HL-60 (cell line): Measurements from ENCODE around the gene ABCE1.

Experiments
- GABPA ChIP-seq: IDR thresholded peaks from 2 replicates; pipeline ENCODE4 v1.6.1; 2012; ENCODE audit warnings: low read depth
- POLR2AphosphoS5 ChIP-seq: IDR thresholded peaks from 2 replicates; pipeline ENCODE4 v1.6.1; 2012; ENCODE audit warnings: low read depth
- REST ChIP-seq: IDR thresholded peaks from 2 replicates; pipeline ENCODE4 v1.6.1; 2012; ENCODE audit warnings: low read depth; ENCODE audit not compliant: insufficient replicate concordance
- SPI1 ChIP-seq: IDR thresholded peaks from 2 replicates; pipeline ENCODE4 v1.6.1; 2012; ENCODE audit warnings: low read depth, mild to moderate bottlenecking, borderline replicate concordance
- TF ChIP-seq, protein P1 (sequence below): IDR thresholded peaks from one replicate; pipeline ENCODE4 v1.5.1; 2011; ENCODE audit warnings: low read length, control low read depth, inconsistent platforms; ENCODE audit not compliant: insufficient read depth

DNA sequence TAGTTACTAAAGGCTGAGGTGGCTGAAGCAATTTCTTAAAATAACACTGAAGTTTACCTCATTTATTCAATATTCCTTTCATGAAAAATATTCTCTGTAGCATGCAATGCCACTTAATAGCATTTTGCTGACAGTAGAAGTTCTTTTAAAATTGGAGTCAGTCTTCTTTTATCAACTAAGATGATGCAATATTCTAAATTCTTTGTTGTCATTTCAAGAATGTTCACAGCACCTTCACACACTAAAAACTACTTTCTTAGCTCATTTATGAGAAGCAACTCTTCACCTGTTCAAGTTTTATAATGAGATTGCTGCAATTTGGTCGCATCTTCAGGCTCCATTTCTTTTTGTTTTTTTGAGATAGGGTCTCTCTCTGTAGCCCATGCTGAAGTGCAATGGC, 48.9 kb upstream of the ABCE1 start:
- TF ChIP-seq, protein P1, sequence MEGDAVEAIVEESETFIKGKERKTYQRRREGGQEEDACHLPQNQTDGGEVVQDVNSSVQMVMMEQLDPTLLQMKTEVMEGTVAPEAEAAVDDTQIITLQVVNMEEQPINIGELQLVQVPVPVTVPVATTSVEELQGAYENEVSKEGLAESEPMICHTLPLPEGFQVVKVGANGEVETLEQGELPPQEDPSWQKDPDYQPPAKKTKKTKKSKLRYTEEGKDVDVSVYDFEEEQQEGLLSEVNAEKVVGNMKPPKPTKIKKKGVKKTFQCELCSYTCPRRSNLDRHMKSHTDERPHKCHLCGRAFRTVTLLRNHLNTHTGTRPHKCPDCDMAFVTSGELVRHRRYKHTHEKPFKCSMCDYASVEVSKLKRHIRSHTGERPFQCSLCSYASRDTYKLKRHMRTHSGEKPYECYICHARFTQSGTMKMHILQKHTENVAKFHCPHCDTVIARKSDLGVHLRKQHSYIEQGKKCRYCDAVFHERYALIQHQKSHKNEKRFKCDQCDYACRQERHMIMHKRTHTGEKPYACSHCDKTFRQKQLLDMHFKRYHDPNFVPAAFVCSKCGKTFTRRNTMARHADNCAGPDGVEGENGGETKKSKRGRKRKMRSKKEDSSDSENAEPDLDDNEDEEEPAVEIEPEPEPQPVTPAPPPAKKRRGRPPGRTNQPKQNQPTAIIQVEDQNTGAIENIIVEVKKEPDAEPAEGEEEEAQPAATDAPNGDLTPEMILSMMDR: no peak
- TF ChIP-seq REST (no peak), POLR2AphosphoS5 (no peak), GABPA (no peak), SPI1 (no peak)
